ENCODE results near the gene PPL. TPM values are rescaled to one million over a fixed set of nuclear protein-coding genes. Genes with fewer than 3 reads are reported as not detected.

The PPL gene
- total RNA-seq, result 0.47 and 0.64 TPM in 2 replicates

GRCh38 chr16:4936991-4937781, at the start of gene PPL:
TSS of gene PPL (minus strand) at chr16:4937148. CDS start at chr16:4937045, 103 bp downstream.

DNA sequence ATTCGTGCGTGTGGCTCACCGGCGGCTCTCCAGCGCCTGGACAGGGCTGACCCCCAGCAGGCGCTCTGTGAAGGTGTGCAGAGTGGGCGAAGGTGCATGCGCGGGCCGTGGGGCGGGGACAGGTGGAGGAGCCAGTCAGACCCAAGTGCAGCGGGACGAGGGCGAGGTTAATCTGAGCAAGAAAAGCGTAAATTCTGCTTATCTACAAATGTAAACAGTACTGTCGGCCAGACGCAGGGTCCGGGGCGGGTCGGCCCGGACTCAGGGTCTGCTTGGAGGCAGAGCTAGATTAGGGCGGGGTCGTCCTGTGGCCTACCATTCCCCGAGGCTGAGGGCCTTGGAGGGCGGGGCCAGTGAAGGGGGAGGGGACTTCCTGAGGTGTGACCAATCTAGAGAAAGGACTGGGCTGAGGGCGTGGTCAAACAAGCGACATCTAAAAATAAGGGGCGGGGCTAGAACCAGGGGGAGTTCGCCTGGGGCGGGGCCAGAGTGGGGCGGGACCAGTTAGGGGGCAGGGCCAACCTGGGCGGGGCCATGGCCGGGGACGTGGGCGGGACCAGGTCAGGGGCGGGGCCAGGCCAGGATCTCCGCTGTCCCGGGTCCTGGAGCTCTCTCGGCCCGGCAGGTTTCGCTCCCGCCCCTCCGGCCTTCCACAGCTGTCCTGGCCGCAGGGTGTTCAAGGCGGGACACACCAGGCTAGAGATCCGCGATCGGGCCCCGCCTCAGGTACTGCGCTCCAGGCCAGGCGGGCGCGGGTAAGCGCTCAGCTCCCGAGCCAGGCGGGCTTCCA, 21.0 kb upstream of the PPL start, which contains the start of gene SEC14L5:
TSS of gene SEC14L5 (plus strand) at position 611 of the 790 bp plus-strand sequence. CDS start 994 bp downstream, outside the sequence.

DNA sequence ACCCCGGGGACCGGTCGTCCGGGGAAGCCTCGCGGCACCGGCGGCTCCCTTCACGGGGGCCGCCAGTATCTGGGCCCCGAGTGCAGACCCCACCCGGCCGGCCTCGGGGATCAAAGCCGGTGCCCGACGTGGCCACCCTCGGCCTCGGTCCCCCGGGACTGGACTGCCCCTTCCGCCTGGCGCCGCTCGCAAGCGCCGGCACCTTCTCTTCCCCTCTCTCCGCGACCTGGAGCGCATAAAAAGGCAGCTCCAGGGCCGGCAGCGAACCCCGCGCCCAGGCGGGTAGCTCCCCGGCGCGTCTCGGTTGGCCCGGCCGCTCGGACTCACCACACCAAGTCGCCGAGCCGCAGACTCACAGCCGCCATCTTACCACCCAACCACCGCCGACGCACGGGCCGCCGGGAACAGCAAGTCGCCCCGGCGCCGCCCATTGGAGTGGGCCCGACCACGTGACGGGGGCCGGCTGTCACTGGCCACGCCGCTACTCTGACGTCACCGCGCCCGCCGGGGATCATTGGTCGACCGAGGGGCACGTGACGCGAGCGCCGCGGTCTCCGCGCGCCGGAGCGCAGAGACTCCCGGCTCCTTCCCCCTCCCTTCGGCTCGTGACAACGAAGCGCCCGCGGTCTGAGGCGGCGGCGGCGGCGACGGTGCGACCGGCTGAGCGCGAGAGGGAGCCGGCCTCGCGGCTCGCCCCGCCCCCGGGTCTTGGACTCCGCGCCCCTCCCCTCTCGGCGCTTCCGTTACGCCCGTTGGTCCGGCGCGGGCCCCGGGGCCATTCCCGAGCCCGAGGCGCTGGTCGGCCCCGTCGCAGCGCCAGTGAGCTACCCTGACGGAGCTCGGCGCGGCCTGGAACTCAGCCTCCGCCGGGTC, 89.8 kb downstream of the PPL start, which contains the start of the genes GLYR1 and UBN1:
TSS of gene GLYR1 (minus strand) at position 388 of the 873 bp plus-strand sequence. CDS start at position 365, 23 bp downstream.
TSS of gene UBN1 (plus strand) at position 581 of the 873 bp plus-strand sequence. CDS start 5,437 bp downstream, outside the sequence.

Other genes starting within 250 kb of the PPL start
- gene NUDT16L1, start 243.6 kb downstream of the PPL start, total RNA-seq, result 30.3 and 38.5 TPM in 2 replicates
- 5.5 and 5.8 TPM in 2 replicates for gene ANKS3, start 202.9 kb downstream of the PPL start, total RNA-seq
- gene DNAAF8, start 202.6 kb downstream of the PPL start, total RNA-seq, result 0.27 TPM in 1 of 2 replicates, not detected in the other
- 7.7 and 7.8 TPM in 2 replicates for gene ZNF500, start 170.0 kb downstream of the PPL start, total RNA-seq
- not detected in 2 replicates for gene SEPTIN12, start 148.8 kb downstream of the PPL start, total RNA-seq
- gene SMIM22, start 141.8 kb downstream of the PPL start, total RNA-seq, result not detected in 2 replicates
- gene ROGDI, start 134.5 kb downstream of the PPL start, total RNA-seq, result 17.0 and 19.7 TPM in 2 replicates
- 56.5 and 57.8 TPM in 2 replicates for gene GLYR1, start 89.9 kb downstream of the PPL start, total RNA-seq
- 32.9 and 33.4 TPM in 2 replicates for gene UBN1, start 89.7 kb downstream of the PPL start, total RNA-seq
- gene SEC14L5, start 21.2 kb upstream of the PPL start, total RNA-seq, result not detected in 2 replicates
- gene NAGPA, start 96.8 kb upstream of the PPL start, total RNA-seq, result 56.2 and 82.2 TPM in 2 replicates
- 1.2 and 2.1 TPM in 2 replicates for gene C16orf89, start 128.8 kb upstream of the PPL start, total RNA-seq
- 44.7 and 50.3 TPM in 2 replicates for gene ALG1, start 134.7 kb upstream of the PPL start, total RNA-seq
- gene EEF2KMT, start 160.6 kb upstream of the PPL start, total RNA-seq, result 16.0 and 21.0 TPM in 2 replicates

All from mammary microvascular endothelial cell (primary cell).